T-cell (primary cell): Measurements from ENCODE around the gene SH2D7. TPM values are rescaled to one million over a fixed set of nuclear protein-coding genes. Genes with fewer than 3 reads are reported as not detected.
A peak's percentile ranks its signal among the peaks of the same experiment; 100 is the strongest.

ENCODE experiments used
- ATAC-seq, 4 experiments: fragments of 200-7000 bp in 3 of 4; fragments of 150-1000 bp in 1 of 4; cut with Tn5 transposase; replicated peaks in 1 of 4; 1 replicate in 3 of 4; 2 replicates in 1 of 4; pipeline ENCODE4 v1.10.0; 2021; ENCODE audit warnings: moderate library complexity in 3 of 4, mild to moderate bottlenecking in 2 of 4, moderate number of reproducible peaks in 1 of 4
- CTCF ChIA-PET, 2 donors: fragments of 300-600 bp; sonication (Branson Sonifier 250); formaldehyde crosslinking; loops; one replicate each; lab custom pipeline; 2022; ENCODE audit warnings: antibody characterized with exemption in 2 of 2; lab: Charles Lee
- POLR2A ChIA-PET, 2 donors: fragments of 300-600 bp; sonication (Branson Sonifier 250); formaldehyde crosslinking; loops; one replicate each; lab custom pipeline; 2022; ENCODE audit warnings: antibody characterized with exemption in 2 of 2; lab: Charles Lee
- DNase-seq, 35 experiments: peaks; one replicate each; pipeline versions ENCODE4 v3.0.0 to v3.0.0-alpha.2; 2013 to 2023
- H3K27ac ChIP-seq: one replicate; pipeline ENCODE4 v1.5.1; 2013; ENCODE audit warnings: low read length
- H3K27me3 ChIP-seq, 2 experiments: replicated peaks in 1 of 2; 1 replicate in 1 of 2; 2 replicates in 1 of 2; pipeline versions ENCODE4 v1.6.1 to v1.7.0; 2013; ENCODE audit warnings: low read length in 1 of 2, mixed read lengths in 1 of 2; ENCODE audit not compliant: control insufficient read depth in 2 of 2, insufficient read depth in 2 of 2; ENCODE audit errors: extremely low read depth in 1 of 2
- H3K36me3 ChIP-seq, 2 donors: 1 replicate in 1 of 2; 2 replicates in 1 of 2; pipeline versions ENCODE4 v1.6.1 to v1.7.0; 2013; ENCODE audit warnings: low read length in 1 of 2; ENCODE audit not compliant: control insufficient read depth in 2 of 2, insufficient read depth in 1 of 2; ENCODE audit errors: extremely low read depth in 1 of 2
- H3K4me1 ChIP-seq, 2 experiments: 1 replicate in 1 of 2; 2 replicates in 1 of 2; pipeline versions ENCODE4 v1.6.1 to v1.7.0; 2013; ENCODE audit warnings: low read length in 2 of 2, mixed read lengths in 1 of 2; ENCODE audit not compliant: insufficient read depth in 2 of 2, control insufficient read depth in 1 of 2; ENCODE audit errors: extremely low read depth in 1 of 2
- H3K4me3 ChIP-seq, 2 donors: 1 replicate in 1 of 2; 2 replicates in 1 of 2; pipeline versions ENCODE4 v1.5.1 to v1.7.0; 2013; ENCODE audit warnings: mild to moderate bottlenecking in 2 of 2, low read length in 1 of 2, moderate library complexity in 1 of 2; ENCODE audit not compliant: control insufficient read depth in 1 of 2; ENCODE audit errors: extremely low read depth in 1 of 2
- H3K9me3 ChIP-seq: 2 replicates; pipeline ENCODE4 v1.7.0; 2013
- H3K27ac Mint-ChIP-seq, 2 donors: one replicate each; pipeline ENCODE4 v1.8.0; 2020 to 2021; ENCODE audit warnings: mild to moderate bottlenecking in 2 of 2, mixed read lengths in 2 of 2
- H3K27me3 Mint-ChIP-seq, 2 donors: one replicate each; pipeline ENCODE4 v1.8.0; 2021 to 2022; ENCODE audit warnings: mixed read lengths in 2 of 2
- H3K36me3 Mint-ChIP-seq: one replicate; pipeline ENCODE4 v1.8.0; 2021; ENCODE audit warnings: mixed read lengths
- H3K4me1 Mint-ChIP-seq, 3 donors: one replicate each; pipeline ENCODE4 v1.8.0; 2020 to 2022; ENCODE audit warnings: mixed read lengths in 3 of 3, mild to moderate bottlenecking in 1 of 3
- H3K4me3 Mint-ChIP-seq, 3 donors: one replicate each; pipeline ENCODE4 v1.8.0; 2020 to 2022; ENCODE audit warnings: mild to moderate bottlenecking in 3 of 3, mixed read lengths in 3 of 3, moderate library complexity in 3 of 3
- H3K9me3 Mint-ChIP-seq, 3 donors: one replicate each; pipeline ENCODE4 v1.8.0; 2020 to 2022; ENCODE audit warnings: mixed read lengths in 3 of 3
- WGBS: methylation state at CpG from one replicate; pipeline ENCODE4 v1.1.5; 2013; ENCODE audit warnings: missing lambda C conversion rate; ENCODE audit not compliant: insufficient coverage; 5-methylcytosine and 5-hydroxymethylcytosine counted together
- total RNA-seq, 35 experiments: library from RNA in 6 of 35; stranded (reverse) in 6 of 35; fragments of 120-200 nt in 1 of 35; gene quantifications; one replicate each; pipeline versions ENCODE4 v1.2.1 to v1.2.4 and lab custom pipeline; 2013 to 2026

The SH2D7 gene
- total RNA-seq, 5 donors from 2014 or later (not counting 1 experiment from before 2014, with no cell fraction given), result not detected

DNA sequence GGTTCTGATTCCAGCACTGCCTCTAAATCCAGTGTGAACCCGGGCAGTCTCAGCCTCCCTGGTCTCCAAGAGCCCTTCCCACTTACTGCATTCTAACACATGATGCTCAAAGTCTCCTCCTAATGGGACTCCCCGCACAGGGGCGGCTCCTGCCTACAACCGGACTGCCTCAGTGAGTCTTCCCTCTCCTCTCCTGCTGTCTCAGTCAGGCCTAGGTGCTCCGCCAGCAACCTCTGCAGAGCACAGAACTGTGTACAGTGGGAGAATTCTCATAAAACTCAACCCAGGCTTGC, 43.8 kb upstream of the SH2D7 start:
- Mint-ChIP-seq H3K4me3 (peak overlapping the region in 2 of 3 donors; percentile 6 to 78), H3K36me3 (peaks cover 19% of the 10 kb centered on the region), H3K4me1 (peaks cover 96 to 98% (median 96%) of the 10 kb centered on the region in 3 donors), H3K9me3 (no peaks in the 10 kb centered on the region), H3K27me3 (no peaks in the 10 kb centered on the region), H3K27ac (peak overlapping the region; percentile 95 to 96)
- Histone ChIP-seq H3K36me3 (peaks cover 3 to 21% of the 10 kb centered on the region in 2 donors), H3K27ac (peak overlapping the region; percentile 77), H3K27me3 (no peaks in the 10 kb centered on the region), H3K9me3 (no peaks in the 10 kb centered on the region), H3K4me3 (no peak overlapping the region), H3K4me1 (peaks cover 77 to 87% of the 10 kb centered on the region in 2 experiments)
- ChIA-PET CTCF (interaction anchor here in 1 of 2 donors (0.6 to 1.9 kb wide), 3 partner anchors 10 to 61 kb away, joined by 3 to 9 read pairs (median 6); no protein-coding TSS in a partner anchor), POLR2A (interaction anchor here in 1 of 2 donors (1.0 to 2.2 kb wide), 3 partner anchors 13 to 14 kb away, joined by 4 to 12 read pairs (median 6); no protein-coding TSS in a partner anchor)
- no peak for DNase-seq
- no peak for ATAC-seq
- WGBS, result 92% methylated on average over 4 of the region's 5 CpGs

DNA sequence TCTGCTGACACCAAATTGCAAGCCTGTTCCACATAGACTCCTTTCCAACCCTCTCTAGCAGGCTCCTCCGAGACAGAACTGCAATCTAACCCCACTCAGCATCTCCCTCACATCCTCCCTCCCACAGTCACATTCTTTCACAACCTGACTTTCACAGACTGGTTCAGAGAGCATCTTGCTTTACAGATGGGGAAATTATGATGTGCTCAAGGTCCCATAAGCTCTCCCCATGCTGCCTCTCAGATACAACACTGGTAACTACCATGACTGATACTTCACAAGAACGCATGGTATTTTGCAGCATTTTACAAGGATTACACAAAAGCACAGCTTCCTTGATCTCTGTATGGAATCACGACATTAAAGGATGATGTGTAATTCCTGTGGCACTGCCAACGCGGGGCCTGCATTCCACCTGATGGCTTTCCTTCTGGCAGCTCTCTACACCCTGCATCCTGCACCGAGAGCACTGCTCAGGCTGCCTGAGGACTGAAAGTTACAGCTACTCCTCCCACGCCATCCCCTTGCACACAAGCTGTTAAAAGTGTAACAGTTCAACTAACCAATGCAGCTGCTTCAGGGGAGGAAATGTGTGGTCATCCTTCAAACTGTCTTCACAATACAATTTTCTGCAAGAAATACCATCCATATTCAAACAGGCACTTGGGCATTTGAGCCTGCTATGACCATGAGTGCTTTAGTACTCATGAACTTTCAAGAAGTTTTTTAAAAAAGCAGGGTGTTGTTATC, 42.5 kb upstream of the SH2D7 start:
- Mint-ChIP-seq H3K4me3 (peak overlapping the region; percentile 54 to 78 (median 55)), H3K36me3 (peaks cover 17% of the 10 kb centered on the region), H3K4me1 (peaks cover 97 to 99% (median 98%) of the 10 kb centered on the region in 3 donors), H3K27me3 (no peaks in the 10 kb centered on the region), H3K27ac (peak overlapping the region; percentile 95 to 96), H3K9me3 (no peaks in the 10 kb centered on the region)
- CTCF ChIA-PET, result interaction anchor here (0.6 to 3.3 kb wide), 13 partner anchors 9 to 373 kb away, joined by 3 to 33 read pairs (median 5); no protein-coding TSS in a partner anchor
- DNase-seq, result peak in 18 of 35 experiments; percentile 33 to 67 (median 48)
- Histone ChIP-seq H3K4me1 (peaks cover 80 to 85% of the 10 kb centered on the region in 2 experiments), H3K27me3 (no peaks in the 10 kb centered on the region), H3K27ac (peak overlapping the region; percentile 77), H3K36me3 (peaks cover 0 to 17% of the 10 kb centered on the region in 2 donors), H3K9me3 (no peaks in the 10 kb centered on the region), H3K4me3 (peak overlapping the region; percentile 10 to 29)
- POLR2A ChIA-PET, result interaction anchor here (0.5 to 2.2 kb wide), 7 partner anchors 8 to 58 kb away, joined by 3 to 12 read pairs (median 5); no protein-coding TSS in a partner anchor
- WGBS, result 0% methylated on average over 6 of the region's 7 CpGs
- peak; percentile 62 to 73 (median 68) for ATAC-seq

DNA sequence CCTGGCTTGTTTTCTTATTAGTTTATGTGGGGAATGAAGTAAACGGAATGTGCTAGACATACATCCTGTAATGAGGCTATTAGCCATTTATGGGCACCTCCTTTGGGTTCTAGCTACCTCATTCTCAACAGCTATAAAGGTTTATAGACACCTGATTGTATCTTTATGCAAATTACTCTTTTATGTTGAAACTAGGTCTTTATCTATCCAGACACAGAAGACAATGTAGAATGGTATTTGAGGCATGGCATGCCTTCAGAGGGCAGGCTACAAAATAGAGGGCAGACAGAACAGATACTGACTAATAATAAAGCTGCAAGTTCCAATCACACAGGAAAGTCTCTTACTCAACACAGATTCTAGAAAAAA, 41.9 kb upstream of the SH2D7 start:
- DNase-seq (peak in 1 of 35 experiments; percentile 73), ATAC-seq (peak; percentile 13 to 56 (median 14))
- Histone ChIP-seq H3K36me3 (peaks cover 0 to 17% of the 10 kb centered on the region in 2 donors), H3K4me1 (peaks cover 85 to 89% of the 10 kb centered on the region in 2 experiments), H3K27me3 (no peaks in the 10 kb centered on the region), H3K27ac (peak overlapping the region; percentile 77), H3K9me3 (no peaks in the 10 kb centered on the region), H3K4me3 (no peak overlapping the region)
- H3K27me3 Mint-ChIP-seq, result no peaks in the 10 kb centered on the region
- no CpG with 5 or more reads among the region's 1 CpG for WGBS
- H3K27ac Mint-ChIP-seq, result peak overlapping the region; percentile 95 to 96
- H3K36me3 Mint-ChIP-seq, result peaks cover 17% of the 10 kb centered on the region
- CTCF ChIA-PET, result interaction anchor here (0.6 to 3.3 kb wide), 11 partner anchors 8 to 84 kb away, joined by 3 to 33 read pairs (median 5); no protein-coding TSS in a partner anchor
- H3K9me3 Mint-ChIP-seq, result no peaks in the 10 kb centered on the region
- H3K4me1 Mint-ChIP-seq, result peaks cover 98 to 99% (median 99%) of the 10 kb centered on the region in 3 donors
- POLR2A ChIA-PET, result interaction anchor here (0.5 to 2.2 kb wide), 6 partner anchors 9 to 54 kb away, joined by 3 to 12 read pairs (median 4); no protein-coding TSS in a partner anchor
- peak overlapping the region; percentile 17 to 78 (median 54) for H3K4me3 Mint-ChIP-seq

DNA sequence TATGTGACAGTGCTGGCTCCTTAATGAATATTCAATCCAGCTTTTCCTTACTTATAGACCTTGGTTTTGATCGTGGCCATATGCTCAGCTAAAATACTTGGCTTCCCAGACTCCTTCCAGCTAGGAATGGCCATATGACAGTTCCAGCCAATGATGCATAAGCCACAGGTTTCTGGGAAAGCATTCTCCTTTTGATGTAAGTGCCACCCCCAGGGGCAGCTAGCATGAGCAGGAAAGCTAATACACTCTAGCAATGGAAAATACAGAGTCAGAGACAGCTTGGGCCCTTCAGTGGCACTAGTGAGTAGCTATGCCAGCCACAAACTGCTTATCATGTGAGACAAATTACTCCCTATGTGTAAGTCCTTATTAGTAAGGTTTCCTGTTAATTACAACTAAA, 41.5 kb upstream of the SH2D7 start:
- DNase-seq (peak in 1 of 35 experiments; percentile 44), ATAC-seq (no peak)
- Mint-ChIP-seq H3K27ac (peak overlapping the region; percentile 95 to 96), H3K36me3 (peaks cover 17% of the 10 kb centered on the region), H3K9me3 (no peaks in the 10 kb centered on the region), H3K27me3 (no peaks in the 10 kb centered on the region), H3K4me3 (peak overlapping the region in 1 of 3 donors; percentile 78), H3K4me1 (peaks cover 99 to 100% (median 100%) of the 10 kb centered on the region in 3 donors)
- peaks cover 87 to 93% of the 10 kb centered on the region in 2 experiments for H3K4me1 ChIP-seq
- POLR2A ChIA-PET, result interaction anchor here (1.1 to 2.2 kb wide), 5 partner anchors 11 to 20 kb away, joined by 3 to 12 read pairs (median 7); no protein-coding TSS in a partner anchor
- H3K27ac ChIP-seq, result peak overlapping the region; percentile 77
- H3K27me3 ChIP-seq, result no peaks in the 10 kb centered on the region
- H3K9me3 ChIP-seq, result no peaks in the 10 kb centered on the region
- 44% methylated on average over 1 of the region's 1 CpG for WGBS
- peaks cover 0 to 17% of the 10 kb centered on the region in 2 donors for H3K36me3 ChIP-seq
- CTCF ChIA-PET, result interaction anchor here (1.0 to 3.3 kb wide), 8 partner anchors 15 to 57 kb away, joined by 3 to 33 read pairs (median 6); no protein-coding TSS in a partner anchor
- H3K4me3 ChIP-seq, result no peak overlapping the region

DNA sequence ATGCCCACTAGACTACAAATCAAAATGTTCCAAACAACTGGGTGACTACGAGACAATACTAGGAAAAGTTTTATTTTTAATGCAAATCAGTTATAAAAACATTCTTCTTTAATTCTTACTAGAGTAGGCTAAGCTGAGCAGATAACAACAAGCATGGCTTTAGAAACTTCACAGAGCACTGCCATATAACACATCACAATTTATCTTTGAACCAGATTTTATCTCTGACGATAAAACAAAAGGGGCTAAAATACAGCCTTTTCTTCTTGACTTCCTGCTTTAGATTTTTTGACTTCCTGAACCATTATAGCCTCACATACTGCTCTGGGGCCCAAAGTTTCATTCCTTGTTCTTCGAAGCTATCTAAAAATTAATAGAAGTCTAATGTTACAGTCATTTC, 40.8 kb upstream of the SH2D7 start:
- ChIA-PET POLR2A (interaction anchor here (1.2 to 1.8 kb wide), 4 partner anchors 11 to 19 kb away, joined by 3 to 7 read pairs (median 4); no protein-coding TSS in a partner anchor), CTCF (interaction anchor here (0.5 to 3.3 kb wide), 7 partner anchors 10 to 58 kb away, joined by 3 to 33 read pairs (median 6); no protein-coding TSS in a partner anchor)
- Mint-ChIP-seq H3K4me1 (peaks cover 99 to 100% (median 100%) of the 10 kb centered on the region in 3 donors), H3K27ac (peak overlapping the region; percentile 95 to 96), H3K9me3 (no peaks in the 10 kb centered on the region), H3K4me3 (peak overlapping the region in 2 of 3 donors; percentile 13 to 78), H3K36me3 (peaks cover 17% of the 10 kb centered on the region), H3K27me3 (no peaks in the 10 kb centered on the region)
- H3K4me1 ChIP-seq, result peaks cover 87 to 94% of the 10 kb centered on the region in 2 experiments
- ATAC-seq (peak; percentile 15 to 37 (median 32)), DNase-seq (no peak)
- H3K27me3 ChIP-seq, result no peaks in the 10 kb centered on the region
- H3K4me3 ChIP-seq, result peak overlapping the region in 1 of 2 donors; percentile 33
- H3K9me3 ChIP-seq, result no peaks in the 10 kb centered on the region
- WGBS, result 15% methylated on average over 2 of the region's 3 CpGs
- peaks cover 0 to 17% of the 10 kb centered on the region in 2 donors for H3K36me3 ChIP-seq
- peak overlapping the region; percentile 77 for H3K27ac ChIP-seq

DNA sequence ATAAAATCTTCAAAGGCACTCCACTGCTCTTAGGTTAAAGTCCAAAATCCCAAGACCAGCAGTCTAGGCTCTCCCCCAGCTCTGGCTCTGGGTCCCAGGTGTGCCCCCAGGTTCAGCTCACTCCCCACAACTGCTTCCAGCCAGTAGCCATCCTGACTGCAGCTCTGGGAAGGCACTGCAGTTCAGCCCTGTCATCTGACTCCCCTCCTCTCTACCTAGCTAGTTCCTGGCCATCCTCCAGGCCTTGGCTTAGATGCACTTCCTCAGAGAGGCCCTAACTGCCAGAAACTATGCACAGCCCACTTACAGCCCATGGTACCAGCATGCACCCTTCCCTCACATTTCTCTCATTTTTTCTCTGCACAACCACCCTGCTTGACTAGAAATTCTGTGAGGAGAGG, 40.4 kb upstream of the SH2D7 start:
- Mint-ChIP-seq H3K4me1 (peaks cover 99 to 100% (median 100%) of the 10 kb centered on the region in 3 donors), H3K4me3 (peak overlapping the region; percentile 50 to 78 (median 59)), H3K36me3 (peaks cover 17% of the 10 kb centered on the region), H3K27me3 (no peaks in the 10 kb centered on the region), H3K27ac (peak overlapping the region; percentile 95 to 96), H3K9me3 (no peaks in the 10 kb centered on the region)
- POLR2A ChIA-PET, result interaction anchor here (1.2 to 1.8 kb wide), 4 partner anchors 10 to 18 kb away, joined by 3 to 7 read pairs (median 4); no protein-coding TSS in a partner anchor
- peak overlapping the region in 1 of 2 donors; percentile 33 for H3K4me3 ChIP-seq
- no peaks in the 10 kb centered on the region for H3K27me3 ChIP-seq
- peaks cover 87 to 94% of the 10 kb centered on the region in 2 experiments for H3K4me1 ChIP-seq
- H3K27ac ChIP-seq, result peak overlapping the region; percentile 77
- peak in 3 of 4 experiments; percentile 3 to 16 (median 13) for ATAC-seq
- peak in 1 of 35 experiments; percentile 51 for DNase-seq
- peaks cover 0 to 17% of the 10 kb centered on the region in 2 donors for H3K36me3 ChIP-seq
- no peaks in the 10 kb centered on the region for H3K9me3 ChIP-seq
- CTCF ChIA-PET, result interaction anchor here (0.5 to 3.3 kb wide), 7 partner anchors 10 to 57 kb away, joined by 3 to 33 read pairs (median 6); no protein-coding TSS in a partner anchor
